GM12878 (cell line): Measurements from ENCODE around the gene GPR39. TPM values are rescaled to one million over a fixed set of nuclear protein-coding genes. Genes with fewer than 3 reads are reported as not detected.

Experiments
- ATAC-seq: fragments of 200-7000 bp; cut with Tn5 transposase; 3 replicates; pipeline ENCODE4 v1.9.1; 2020; ENCODE audit warnings: mild to moderate bottlenecking, moderate library complexity
- BruUV-seq: library from RNA; stranded (reverse); fragments of 400-500 nt; replicated peaks from 2 replicates; lab custom pipeline; 2021; lab: Mats Ljungman, UMichigan
- CTCF ChIA-PET: fragments of 300-600 bp; sonication (Branson Sonifier 250); formaldehyde crosslinking; extraction: SDS; loops from one replicate; lab custom pipeline; 2021; ENCODE audit warnings: inconsistent platforms; lab: Yijun Ruan, JAX
- POLR2A ChIA-PET: fragments of 350-600 bp; formaldehyde crosslinking; extraction: SDS; loops from one replicate; lab custom pipeline; 2021; ENCODE audit warnings: inconsistent platforms; lab: Charles Lee
- RAD21 ChIA-PET: fragments of 300-600 bp; sonication (Branson Sonifier 250); formaldehyde crosslinking; loops from one replicate; lab custom pipeline; 2023; ENCODE audit warnings: antibody characterized with exemption; ENCODE audit not compliant: unreplicated experiment; lab: Charles Lee
- SMC1A ChIA-PET: fragments of 300-600 bp; sonication (Branson Sonifier 250); formaldehyde crosslinking; loops from one replicate; lab custom pipeline; 2023; ENCODE audit not compliant: unreplicated experiment, uncharacterized antibody; lab: Charles Lee
- DNase-seq: peaks from one replicate; pipeline ENCODE4 v3.0.0-alpha.2; 2011; ENCODE audit warnings: low read depth, low spot score
- FAIRE-seq: peaks from 3 replicates; lab custom pipeline; 2011; peaks lifted over from hg19 to GRCh38; lab: Jason Lieb, UNC
- H2AFZ ChIP-seq: 2 replicates; pipeline ENCODE4 v1.6.0; 2011; ENCODE audit warnings: low read depth, low read length, control low read depth; ENCODE audit not compliant: control insufficient read depth
- H3K27ac ChIP-seq: 2 replicates; pipeline ENCODE4 v1.5.1; 2011; ENCODE audit warnings: control low read depth; ENCODE audit not compliant: control insufficient read depth, insufficient read depth
- H3K27me3 ChIP-seq, 2 experiments: replicated peaks in 1 of 2; 2 replicates each; pipeline versions ENCODE4 v1.6.0 to v1.6.1; 2011; ENCODE audit warnings: low read length in 1 of 2; ENCODE audit not compliant: control insufficient read depth in 2 of 2, insufficient read depth in 2 of 2
- H3K36me3 ChIP-seq, 2 experiments: 2 replicates each; pipeline ENCODE4 v1.5.1; 2011; ENCODE audit warnings: low read length in 1 of 2; ENCODE audit not compliant: control insufficient read depth in 2 of 2, insufficient read depth in 2 of 2
- H3K4me1 ChIP-seq: 2 replicates; pipeline ENCODE4 v1.6.1; 2011; ENCODE audit warnings: mild to moderate bottlenecking, low read length, moderate library complexity, mixed read lengths; ENCODE audit not compliant: control insufficient read depth, insufficient read depth
- H3K4me2 ChIP-seq: 2 replicates; pipeline ENCODE4 v1.6.0; 2011; ENCODE audit warnings: control low read depth; ENCODE audit not compliant: control insufficient read depth, insufficient read depth
- H3K4me3 ChIP-seq: fragments of 200-600 bp; sonication (generic); 2 replicates; pipeline ENCODE4 v1.5.1; 2016
- H3K79me2 ChIP-seq: 2 replicates; pipeline ENCODE4 v1.6.0; 2011; ENCODE audit warnings: low read length; ENCODE audit not compliant: control insufficient read depth, insufficient read depth
- H3K9ac ChIP-seq: 2 replicates; pipeline ENCODE4 v1.8.0; 2011; ENCODE audit warnings: low read length, control low read depth, mixed read lengths; ENCODE audit not compliant: control insufficient read depth, insufficient read depth
- H3K9me3 ChIP-seq: replicated peaks from 3 replicates; pipeline ENCODE4 v1.5.1; 2011; ENCODE audit warnings: mild to moderate bottlenecking, low read length; ENCODE audit not compliant: control insufficient read depth, insufficient read depth
- H4K20me1 ChIP-seq: 2 replicates; pipeline ENCODE4 v1.6.0; 2011; ENCODE audit not compliant: control insufficient read depth, insufficient read depth
- BRCA1 ChIP-seq: IDR thresholded peaks from 2 replicates; pipeline ENCODE4 v1.6.1; 2011; ENCODE audit warnings: low read depth, low read length, improper control_type of control experiment
- EGR1 ChIP-seq, 2 experiments: IDR thresholded peaks; 1 replicate in 1 of 2; 2 replicates in 1 of 2; pipeline ENCODE4 v1.6.1; 2011 to 2012; ENCODE audit warnings: low read depth in 2 of 2, low read length in 2 of 2, borderline replicate concordance in 1 of 2, mild to moderate bottlenecking in 1 of 2, moderate library complexity in 1 of 2
- MXI1 ChIP-seq: fragments of 150-350 bp; IDR thresholded peaks from 2 replicates; pipeline ENCODE4 v1.6.1; 2011; ENCODE audit warnings: low read depth, mild to moderate bottlenecking, inconsistent platforms, low read length, improper control_type of control experiment
- NFYB ChIP-seq: IDR thresholded peaks from 2 replicates; pipeline ENCODE4 v1.6.1; 2011; ENCODE audit warnings: low read depth, mild to moderate bottlenecking, low read length, improper control_type of control experiment, moderate library complexity; ENCODE audit not compliant: insufficient read depth
- NKRF ChIP-seq: fragments of 450-650 bp; conservative IDR thresholded peaks from 2 replicates; pipeline ENCODE4 v1.6.1; 2017; ENCODE audit warnings: mild to moderate bottlenecking, moderate library complexity
- NRF1 ChIP-seq: conservative IDR thresholded peaks from 2 replicates; pipeline ENCODE4 v1.6.1; 2011; ENCODE audit warnings: mild to moderate bottlenecking, low read depth, low read length, improper control_type of control experiment
- RFX5 ChIP-seq: IDR thresholded peaks from 2 replicates; pipeline ENCODE4 v1.6.1; 2011; ENCODE audit warnings: low read depth, low read length, improper control_type of control experiment
- RUNX3 ChIP-seq: IDR thresholded peaks from 2 replicates; pipeline ENCODE4 v1.6.1; 2012; ENCODE audit warnings: low read length, inconsistent platforms
- TARDBP ChIP-seq: IDR thresholded peaks from 2 replicates; pipeline ENCODE4 v1.6.1; 2016; ENCODE audit warnings: borderline replicate concordance
- TCF3 ChIP-seq: IDR thresholded peaks from 2 replicates; pipeline ENCODE4 v1.6.1; 2012; ENCODE audit warnings: low read depth, mild to moderate bottlenecking, low read length, borderline replicate concordance; ENCODE audit not compliant: insufficient read depth
- ZBTB4 ChIP-seq: fragments of 450-650 bp; formaldehyde crosslinking; IDR thresholded peaks from 2 replicates; pipeline ENCODE4 v1.4.0; 2022; ENCODE audit warnings: mild to moderate bottlenecking, moderate library complexity
- WGBS: methylation state at CpG from one replicate; pipeline ENCODE4 v1.1.6; 2016; ENCODE audit warnings: low lambda C conversion rate; ENCODE audit not compliant: insufficient replicate concordance, insufficient coverage; ENCODE audit errors: missing lambda C conversion rate; 5-methylcytosine and 5-hydroxymethylcytosine counted together
- in situ Hi-C: fragments of 300-500 bp; cut with MboI; formaldehyde crosslinking; loops from 9 replicates; pipeline ENCODE4 v1.14.3; 2018; ENCODE audit warnings: mixed read lengths
- intact Hi-C: fragments of 100-400 bp; cut with micrococcal nuclease; formaldehyde crosslinking; loops from one replicate; pipeline ENCODE4 v1.14.2; 2022; ENCODE audit not compliant: unreplicated experiment
- polyA plus RNA-seq, 11 experiments: library from polyadenylated mRNA; depleted of rRNA in 4 of 11; unstranded in 6 of 11; stranded (reverse) in 5 of 11; fragments of >200 nt; fragmentation: Nextera tagmentation in 4 of 11; fragmentation: Illumina TruSeq in 1 of 11; extraction: Ambion mirVana in 4 of 11; extraction: Trizol in 1 of 11; gene quantifications; 1 replicate in 1 of 11; 2 replicates in 10 of 11; pipeline versions ENCODE4 v1.2.1 to v1.2.3, GENCODE V29; 2011 to 2016; ENCODE audit warnings: inconsistent platforms in 2 of 11, missing spikeins in 2 of 11, low read depth in 1 of 11
- total RNA-seq, 4 experiments: library from RNA; depleted of rRNA in 3 of 4; stranded (reverse); fragments of >200 nt in 3 of 4; fragmentation: Illumina TruSeq in 1 of 4; extraction: Trizol in 1 of 4; gene quantifications; 2 replicates each; pipeline versions ENCODE4 v1.2.1 to v1.2.3, GENCODE V29; 2013 to 2021

GPR39 gene
- total and polyA plus RNA-seq, 10 of the 15 experiments (the other 5 are each of a cell fraction or from before 2014, with no cell fraction given): 0.05 to 0.23 TPM; not detected in 8

GRCh38 chr2:132586101-132586511, 169.5 kb downstream of the GPR39 start:
- Histone ChIP-seq H3K27ac (no peak overlapping the region), H3K9me3 (no peaks in the 10 kb centered on the region), H3K36me3 (no peaks in the 10 kb centered on the region), H2AFZ (no peak overlapping the region), H3K4me3 (no peak overlapping the region), H3K79me2 (no peaks in the 10 kb centered on the region), H3K4me1 (no peaks in the 10 kb centered on the region), H3K9ac (no peak overlapping the region), H3K27me3 (no peaks in the 10 kb centered on the region), H4K20me1 (no peaks in the 10 kb centered on the region), H3K4me2 (no peak overlapping the region)
- in situ Hi-C loops: no loop called here
- intact Hi-C loops: no loop called here
- 58% methylated on average over 14 of the region's 14 CpGs for WGBS
- ChIA-PET CTCF (no interaction called here), SMC1A (no interaction called here), RAD21 (no interaction called here), POLR2A (no interaction called here)
- ATAC-seq: no peak
- no TSS peak for BruUV-seq
- DNase-seq: no peak
- TF ChIP-seq NKRF (no peak), BRCA1 (no peak), NFYB (no peak), RFX5 (no peak), ZBTB4 (CRISPR knock-in tag) (no peak), EGR1 (IDR thresholded peaks at IDR 0.05; ENCODE audit: borderline replicate concordance in 1 of 2, low read depth in 2 of 2, low read length in 2 of 2) (no peak), TARDBP (no peak), MXI1 (no peak), RUNX3 (no peak), NRF1 (no peak), TCF3 (no peak)
- FAIRE-seq: no peak
